HepG2 (cell line): ENCODE data around the gene LRRC8E. TPM values are rescaled to one million over a fixed set of nuclear protein-coding genes. Genes with fewer than 3 reads are reported as not detected.

Source experiments
- ATAD3A ChIP-seq: sonication (generic); formaldehyde crosslinking; IDR thresholded peaks from 2 replicates; pipeline ENCODE4 v1.4.0; 2020; ENCODE audit warnings: missing genetic modification reagents
- CCDC6 ChIP-seq: sonication (generic); formaldehyde crosslinking; IDR thresholded peaks from 2 replicates; pipeline ENCODE4 v1.8.1; 2022; ENCODE audit warnings: mild to moderate bottlenecking, missing genetic modification reagents, moderate library complexity
- FLYWCH1 ChIP-seq: sonication (generic); formaldehyde crosslinking; IDR thresholded peaks from 2 replicates; pipeline ENCODE4 v1.8.1; 2023; ENCODE audit warnings: mild to moderate bottlenecking, missing genetic modification reagents
- FOXK1 ChIP-seq: sonication (generic); formaldehyde crosslinking; IDR thresholded peaks from 2 replicates; pipeline ENCODE4 v1.4.0; 2020; ENCODE audit warnings: low read depth, missing genetic modification reagents, borderline replicate concordance
- ISX ChIP-seq: sonication (generic); formaldehyde crosslinking; conservative IDR thresholded peaks from 2 replicates; pipeline ENCODE4 v1.5.0; 2020; ENCODE audit warnings: missing genetic modification reagents
- LCORL ChIP-seq, 2 experiments: fragments of 450-650 bp in 1 of 2; sonication (generic) in 1 of 2; formaldehyde crosslinking in 1 of 2; IDR thresholded peaks; 2 replicates each; pipeline versions ENCODE4 v1.5.0 to v1.6.1; 2017 to 2020; ENCODE audit warnings: antibody characterized with exemption in 1 of 2, missing genetic modification reagents in 1 of 2
- MAF1 ChIP-seq: sonication (generic); formaldehyde crosslinking; IDR thresholded peaks from 2 replicates; pipeline ENCODE4 v1.5.0; 2020; ENCODE audit warnings: missing genetic modification reagents, borderline replicate concordance
- MED8 ChIP-seq: sonication (generic); formaldehyde crosslinking; IDR thresholded peaks from 2 replicates; pipeline ENCODE4 v1.8.1; 2023; ENCODE audit warnings: mild to moderate bottlenecking, missing genetic modification reagents; ENCODE audit not compliant: insufficient replicate concordance
- MEF2D ChIP-seq: sonication (generic); formaldehyde crosslinking; IDR thresholded peaks from 2 replicates; pipeline ENCODE4 v1.5.1; 2020; ENCODE audit warnings: mild to moderate bottlenecking, missing genetic modification reagents
- MXD1 ChIP-seq: sonication (generic); formaldehyde crosslinking; IDR thresholded peaks from 2 replicates; pipeline ENCODE4 v1.4.0; 2020; ENCODE audit warnings: mild to moderate bottlenecking, missing genetic modification reagents
- PCBP1 ChIP-seq: fragments of 200-400 bp; formaldehyde crosslinking; IDR thresholded peaks from 2 replicates; pipeline ENCODE4 v1.6.1; 2017; ENCODE audit warnings: mild to moderate bottlenecking, low read depth, low read length, borderline replicate concordance
- SCMH1 ChIP-seq: sonication (generic); formaldehyde crosslinking; IDR thresholded peaks from 2 replicates; pipeline ENCODE4 v1.9.0; 2021; ENCODE audit warnings: missing genetic modification reagents, mild to moderate bottlenecking, borderline replicate concordance
- STAG1 ChIP-seq: sonication (generic); formaldehyde crosslinking; IDR thresholded peaks from 2 replicates; pipeline ENCODE4 v1.4.0; 2020; ENCODE audit warnings: missing genetic modification reagents
- YY1 ChIP-seq: IDR thresholded peaks from 2 replicates; pipeline ENCODE4 v1.6.1; 2011; ENCODE audit warnings: low read length, low read depth, moderate library complexity, mild to moderate bottlenecking; ENCODE audit not compliant: insufficient read depth, insufficient replicate concordance
- ZBTB3 ChIP-seq: sonication (generic); formaldehyde crosslinking; IDR thresholded peaks from 2 replicates; pipeline ENCODE4 v1.4.0; 2020; ENCODE audit warnings: low read depth, mild to moderate bottlenecking, moderate library complexity, missing genetic modification reagents, borderline replicate concordance
- ZFP90 ChIP-seq: sonication (generic); formaldehyde crosslinking; IDR thresholded peaks from 2 replicates; pipeline ENCODE4 v1.8.0; 2022; ENCODE audit warnings: missing genetic modification reagents, mild to moderate bottlenecking, inconsistent platforms, borderline replicate concordance
- ZNF234 ChIP-seq: sonication (generic); formaldehyde crosslinking; conservative IDR thresholded peaks from 2 replicates; pipeline ENCODE4 v1.5.1; 2020; ENCODE audit warnings: mild to moderate bottlenecking, missing genetic modification reagents
- ZNF326 ChIP-seq: sonication (generic); formaldehyde crosslinking; IDR thresholded peaks from 2 replicates; pipeline ENCODE4 v1.4.0; 2020; ENCODE audit warnings: missing genetic modification reagents, borderline replicate concordance
- ZNF350 ChIP-seq: sonication (generic); formaldehyde crosslinking; IDR thresholded peaks from 2 replicates; pipeline ENCODE4 v1.4.0; 2020; ENCODE audit warnings: mild to moderate bottlenecking, low read depth, missing genetic modification reagents, borderline replicate concordance
- ZNF816 ChIP-seq: sonication (generic); formaldehyde crosslinking; IDR thresholded peaks from 2 replicates; pipeline ENCODE4 v1.8.0; 2022; ENCODE audit warnings: missing genetic modification reagents, mild to moderate bottlenecking, borderline replicate concordance
- polyA plus RNA-seq, 8 experiments: library from polyadenylated mRNA; depleted of rRNA in 3 of 8; stranded (reverse) in 7 of 8; unstranded in 1 of 8; fragments of >200 nt; fragmentation: Illumina TruSeq in 4 of 8; extraction: Trizol in 4 of 8; gene quantifications; 2 replicates each; pipeline versions ENCODE4 v1.2.1 to v1.2.3, GENCODE V29; 2011 to 2016; ENCODE audit warnings: low read depth in 4 of 8, missing spikeins in 1 of 8, mixed read lengths in 1 of 8; ENCODE audit not compliant: insufficient read depth in 1 of 8
- total RNA-seq, 5 experiments: library from RNA; depleted of rRNA; stranded (reverse); fragments of >200 nt; fragmentation: Illumina TruSeq; extraction: Trizol; gene quantifications; 2 replicates each; pipeline ENCODE4 v1.2.3, GENCODE V29; 2016; ENCODE audit warnings: low read depth in 1 of 5
- TF ChIP-seq, protein P1 (sequence below): sonication (generic); formaldehyde crosslinking; IDR thresholded peaks from 2 replicates; pipeline ENCODE4 v1.9.0; 2021; ENCODE audit warnings: missing genetic modification reagents, mild to moderate bottlenecking, borderline replicate concordance
- TF ChIP-seq, protein P2 (sequence below): sonication (generic); formaldehyde crosslinking; IDR thresholded peaks from 2 replicates; pipeline ENCODE4 v1.4.0; 2020; ENCODE audit warnings: mild to moderate bottlenecking, missing genetic modification reagents
- TF ChIP-seq, protein P3 (sequence below): sonication (generic); formaldehyde crosslinking; IDR thresholded peaks from 2 replicates; pipeline ENCODE4 v1.8.0; 2023; ENCODE audit warnings: mild to moderate bottlenecking, missing genetic modification reagents

LRRC8E gene
- total and polyA plus RNA-seq, 2 of the 13 experiments (the other 11 are each of a cell fraction or from before 2014, with no cell fraction given) = 8.0 to 10.3 TPM

DNA sequence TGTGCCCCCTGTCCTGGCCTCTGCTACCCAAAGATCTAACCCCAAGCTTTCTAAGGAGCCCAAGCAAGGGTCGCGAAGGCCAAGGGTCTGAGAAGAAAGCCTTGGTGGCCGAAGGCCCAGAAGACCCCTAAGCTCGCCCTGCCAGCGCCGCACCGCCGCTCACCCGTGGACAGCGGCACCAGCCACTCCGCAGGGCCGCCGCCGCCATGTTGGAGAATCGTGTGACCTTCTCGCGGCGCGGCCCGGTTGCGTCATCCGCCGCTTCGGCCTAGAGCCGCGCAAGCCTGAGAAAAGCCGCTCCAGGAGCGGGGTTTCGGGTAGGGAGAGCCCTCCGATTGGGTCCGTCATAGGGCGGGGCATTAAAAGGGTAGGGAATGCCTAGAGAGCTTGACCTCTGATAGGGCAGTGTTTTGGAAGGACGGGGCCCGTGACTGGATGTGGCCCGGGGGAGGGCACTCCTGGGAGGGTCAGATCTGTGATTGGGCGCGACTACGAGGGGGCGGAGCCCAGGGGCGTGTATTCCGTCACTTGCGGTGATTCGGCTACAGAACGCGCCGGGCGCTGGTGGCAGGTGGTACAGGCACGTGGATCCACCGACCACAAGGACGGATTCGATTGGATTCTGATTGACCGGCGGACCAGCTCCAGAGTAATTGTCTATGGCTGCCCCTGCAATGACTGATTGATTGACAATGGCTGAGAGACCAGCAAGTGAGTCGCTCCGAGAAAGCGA is 55.3 kb downstream of the LRRC8E start, which contains the start of gene TIMM44 (continued):
- TF ChIP-seq, protein P1, sequence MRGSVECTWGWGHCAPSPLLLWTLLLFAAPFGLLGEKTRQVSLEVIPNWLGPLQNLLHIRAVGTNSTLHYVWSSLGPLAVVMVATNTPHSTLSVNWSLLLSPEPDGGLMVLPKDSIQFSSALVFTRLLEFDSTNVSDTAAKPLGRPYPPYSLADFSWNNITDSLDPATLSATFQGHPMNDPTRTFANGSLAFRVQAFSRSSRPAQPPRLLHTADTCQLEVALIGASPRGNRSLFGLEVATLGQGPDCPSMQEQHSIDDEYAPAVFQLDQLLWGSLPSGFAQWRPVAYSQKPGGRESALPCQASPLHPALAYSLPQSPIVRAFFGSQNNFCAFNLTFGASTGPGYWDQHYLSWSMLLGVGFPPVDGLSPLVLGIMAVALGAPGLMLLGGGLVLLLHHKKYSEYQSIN (CRISPR knock-in tag) = no peak
- TF ChIP-seq ZNF326 (CRISPR knock-in tag) (no peak), MAF1 (CRISPR knock-in tag) (peak; percentile 69; the same call in 1 of the 2 replicates), FLYWCH1 (CRISPR knock-in tag) (no peak), ZNF234 (CRISPR knock-in tag) (no peak), ISX (CRISPR knock-in tag) (no peak; the same call in 1 of the 2 replicates), CCDC6 (CRISPR knock-in tag) (peak; percentile 71; the same call in 1 of the 2 replicates), STAG1 (CRISPR knock-in tag) (no peak), MED8 (peak; percentile 34), LCORL (IDR thresholded peaks at IDR 0.05) (no peak), LCORL (CRISPR knock-in tag; IDR thresholded peaks at IDR 0.05) (peak; percentile 77), ZNF816 (CRISPR knock-in tag) (peak; percentile 92), ZNF350 (CRISPR knock-in tag) (peak; percentile 96), MXD1 (CRISPR knock-in tag) (peak; percentile 99), FOXK1 (CRISPR knock-in tag) (peak; percentile 53; the same call in 1 of the 2 replicates), YY1 (peak; percentile 98), ATAD3A (CRISPR knock-in tag) (no peak), SCMH1 (CRISPR knock-in tag) (no peak), ZFP90 (CRISPR knock-in tag) (peak; percentile 64; the same call in 1 of the 2 replicates), MEF2D (CRISPR knock-in tag) (peak; percentile 82), PCBP1 (no peak), ZBTB3 (no peak)
- TF ChIP-seq, protein P2, sequence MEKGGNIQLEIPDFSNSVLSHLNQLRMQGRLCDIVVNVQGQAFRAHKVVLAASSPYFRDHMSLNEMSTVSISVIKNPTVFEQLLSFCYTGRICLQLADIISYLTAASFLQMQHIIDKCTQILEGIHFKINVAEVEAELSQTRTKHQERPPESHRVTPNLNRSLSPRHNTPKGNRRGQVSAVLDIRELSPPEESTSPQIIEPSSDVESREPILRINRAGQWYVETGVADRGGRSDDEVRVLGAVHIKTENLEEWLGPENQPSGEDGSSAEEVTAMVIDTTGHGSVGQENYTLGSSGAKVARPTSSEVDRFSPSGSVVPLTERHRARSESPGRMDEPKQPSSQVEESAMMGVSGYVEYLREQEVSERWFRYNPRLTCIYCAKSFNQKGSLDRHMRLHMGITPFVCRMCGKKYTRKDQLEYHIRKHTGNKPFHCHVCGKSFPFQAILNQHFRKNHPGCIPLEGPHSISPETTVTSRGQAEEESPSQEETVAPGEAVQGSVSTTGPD (CRISPR knock-in tag) = peak; percentile 63; the same call in 1 of the 2 replicates
- TF ChIP-seq, protein P3, sequence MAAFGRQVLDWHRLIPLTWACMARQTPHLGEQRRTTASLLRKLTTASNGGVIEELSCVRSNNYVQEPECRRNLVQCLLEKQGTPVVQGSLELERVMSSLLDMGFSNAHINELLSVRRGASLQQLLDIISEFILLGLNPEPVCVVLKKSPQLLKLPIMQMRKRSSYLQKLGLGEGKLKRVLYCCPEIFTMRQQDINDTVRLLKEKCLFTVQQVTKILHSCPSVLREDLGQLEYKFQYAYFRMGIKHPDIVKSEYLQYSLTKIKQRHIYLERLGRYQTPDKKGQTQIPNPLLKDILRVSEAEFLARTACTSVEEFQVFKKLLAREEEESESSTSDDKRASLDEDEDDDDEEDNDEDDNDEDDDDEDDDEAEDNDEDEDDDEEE = peak; percentile 21; the same call in 1 of the 2 replicates
